Measurements from ENCODE around the gene TGFBR2.

TGFBR2 gene

GRCh38 chr3:30606301-30607031 lies at the start of gene TGFBR2:
TSS of gene TGFBR2 (plus strand) at chr3:30606601. CDS start at chr3:30606884, 283 bp downstream.
- DNase-seq = peak; percentile 90

DNA sequence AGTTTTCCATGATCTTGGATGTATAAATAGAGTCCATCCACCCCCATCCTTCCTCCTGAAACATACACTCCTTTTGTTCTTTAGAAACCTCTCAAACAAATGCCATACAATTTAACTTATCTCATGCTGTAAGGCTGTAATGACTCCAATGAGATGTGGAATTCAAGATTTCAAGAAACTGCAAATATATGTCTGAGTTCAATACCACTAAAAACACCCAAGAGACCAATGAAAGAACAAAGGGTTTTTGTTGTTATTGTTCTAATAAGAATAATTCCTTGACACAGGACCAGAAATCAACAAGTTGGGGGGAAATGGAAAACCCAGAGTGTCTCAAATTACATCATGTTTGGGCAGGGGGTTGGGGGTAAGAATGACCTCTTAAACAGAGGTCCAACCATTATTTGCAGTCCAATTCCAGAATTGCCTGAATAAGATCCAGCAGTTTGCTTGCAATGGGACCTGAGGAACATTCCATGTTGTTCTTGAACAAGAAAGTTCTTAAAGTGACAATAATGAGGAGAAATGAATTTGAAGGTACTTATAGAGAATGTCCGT lies 48.6 kb upstream of the TGFBR2 start:
- DNase-seq = no peak

DNA sequence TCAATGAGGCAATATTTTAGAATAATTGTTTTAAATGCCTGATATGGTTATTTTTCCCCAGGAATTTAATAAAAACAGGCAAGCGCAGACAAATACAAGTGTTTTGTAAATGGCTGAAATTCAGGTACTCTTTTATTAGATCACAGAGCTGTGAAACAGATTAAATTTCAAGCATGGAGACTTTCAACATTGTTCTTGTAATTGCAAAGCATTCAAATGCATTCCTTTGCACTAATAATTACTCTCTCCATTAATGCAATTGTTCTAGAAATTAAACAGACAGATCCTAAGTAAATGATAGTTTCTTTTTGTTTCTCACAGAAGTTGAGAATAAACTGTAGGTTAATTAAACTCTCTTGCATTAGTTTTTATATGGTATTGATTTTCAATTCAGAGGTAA lies 42.4 kb upstream of the TGFBR2 start:
- DNase-seq = no peak

- DNase-seq = no peak
Observed at GRCh38 chr3:30567139-30567753, 39.2 kb upstream of the TGFBR2 start.

GRCh38 chr3:30576946-30577345 lies 29.5 kb upstream of the TGFBR2 start:
- no peak for DNase-seq

DNA sequence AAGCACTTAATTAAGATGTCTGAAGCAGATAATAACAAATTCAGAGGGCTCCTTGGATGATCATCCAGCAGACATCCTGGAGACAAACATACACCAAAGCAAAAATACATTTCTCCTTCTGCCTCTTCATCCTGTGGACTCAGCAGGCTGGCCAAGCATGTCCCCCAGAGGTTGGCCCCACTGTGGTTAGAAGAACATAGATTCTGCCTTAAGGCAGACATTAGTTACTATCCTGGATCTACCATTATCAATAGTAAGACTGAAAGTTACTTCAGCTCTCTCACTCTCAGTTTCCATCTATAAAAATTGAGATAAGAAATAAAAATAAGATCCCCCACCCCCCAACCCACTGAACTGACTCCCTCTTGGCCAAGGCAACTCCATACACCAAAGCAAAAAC lies 28.6 kb upstream of the TGFBR2 start:
- DNase-seq = no peak

- no peak for DNase-seq
Observed at GRCh38 chr3:30578479-30578878, 27.9 kb upstream of the TGFBR2 start.

- no peak for DNase-seq
Observed at GRCh38 chr3:30578986-30579579, 27.3 kb upstream of the TGFBR2 start.

- no peak for DNase-seq
Observed at GRCh38 chr3:30581067-30581585, 25.3 kb upstream of the TGFBR2 start.

DNA sequence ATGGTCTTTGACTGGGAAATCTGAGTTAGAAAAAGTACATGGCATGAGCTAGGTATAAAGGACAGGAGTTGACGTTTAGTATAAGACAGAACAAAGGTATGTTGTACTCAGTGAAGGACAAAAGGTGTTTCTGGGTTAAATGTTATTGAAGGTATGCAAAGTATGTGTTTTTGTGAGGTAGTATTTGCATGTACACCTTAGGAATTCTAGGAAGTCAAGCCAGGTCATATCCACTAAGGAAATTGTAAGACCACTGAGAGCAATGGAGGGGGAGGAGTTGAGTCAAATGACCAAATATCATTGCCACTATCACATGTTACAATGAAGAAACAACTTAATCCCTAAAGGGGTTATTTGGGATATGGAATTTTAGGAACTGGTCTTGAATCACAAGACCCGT lies 24.4 kb upstream of the TGFBR2 start:
- no peak for DNase-seq

DNA sequence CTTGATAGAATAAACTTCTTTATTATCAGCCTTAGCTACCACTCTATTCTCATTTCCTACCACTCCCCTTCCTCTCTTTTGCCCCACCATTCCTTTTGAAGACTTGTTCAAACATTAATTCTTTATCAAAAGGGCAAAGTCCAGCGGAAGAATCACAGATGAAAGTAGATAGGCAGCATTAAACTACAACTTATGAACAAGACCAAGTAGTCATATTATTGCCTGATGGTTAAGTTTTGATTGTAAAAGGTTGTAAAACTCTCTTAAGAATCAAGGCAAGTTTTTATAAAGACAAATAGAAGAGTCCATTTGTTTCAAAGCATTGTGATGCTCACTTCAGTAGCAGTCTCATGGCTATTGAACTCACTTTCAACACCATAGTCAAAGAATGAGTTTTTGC lies 22.4 kb upstream of the TGFBR2 start:
- no peak for DNase-seq

- no peak for DNase-seq
Observed at GRCh38 chr3:30585654-30586053, 20.7 kb upstream of the TGFBR2 start.

DNA sequence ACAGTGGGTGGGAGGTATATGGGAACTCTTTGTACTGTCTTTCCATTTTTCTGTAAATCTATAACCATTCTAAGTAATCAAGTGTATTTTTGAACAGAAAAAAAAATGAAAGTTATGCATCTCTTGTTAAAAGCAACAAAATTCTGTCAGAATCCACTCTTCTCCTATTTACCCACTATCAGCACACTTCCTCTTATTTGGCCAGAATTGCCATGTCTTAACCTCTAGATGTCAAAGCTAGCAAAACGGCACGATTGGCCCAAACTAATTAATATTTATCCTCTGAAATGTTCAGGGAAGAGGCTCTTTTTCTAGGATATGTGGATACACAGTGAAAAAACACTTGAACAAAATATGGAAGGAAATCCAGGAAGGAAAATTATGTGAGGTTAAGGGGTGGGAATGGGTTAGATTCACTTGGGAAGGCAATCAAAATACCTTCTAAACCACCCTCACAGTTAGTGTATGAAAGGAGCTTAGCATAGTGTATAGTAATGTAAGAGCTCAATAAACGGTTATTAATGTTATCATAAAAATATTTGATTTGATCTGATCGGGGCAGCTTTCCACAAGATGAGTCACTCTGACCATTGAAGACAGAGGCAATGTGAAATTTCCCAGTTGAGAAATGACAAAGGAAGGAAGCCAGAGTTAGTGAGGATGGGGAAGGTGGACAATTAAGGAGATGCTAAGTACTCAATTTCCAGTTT lies 20.1 kb upstream of the TGFBR2 start:
- no peak for DNase-seq

GRCh38 chr3:30586806-30587486 lies 19.5 kb upstream of the TGFBR2 start:
- DNase-seq = no peak

DNA sequence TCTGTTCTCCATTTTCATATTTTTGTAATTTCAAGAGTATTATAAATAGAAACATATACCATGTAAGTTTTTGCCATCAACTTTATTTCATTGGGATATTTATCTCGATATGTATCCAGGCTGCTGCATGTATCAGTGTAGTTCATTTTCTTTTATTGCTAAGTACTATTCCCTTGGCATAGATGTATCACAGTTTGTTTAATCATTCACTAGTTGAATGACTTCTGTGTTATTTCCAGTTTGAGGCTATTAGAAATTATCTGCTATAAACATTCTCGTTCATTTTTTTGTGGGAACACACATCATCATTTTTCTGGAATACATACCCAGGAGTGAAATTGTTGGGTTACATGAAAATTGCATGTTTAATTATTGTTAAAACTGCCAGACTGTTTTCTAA lies 18.5 kb upstream of the TGFBR2 start:
- no peak for DNase-seq

DNA sequence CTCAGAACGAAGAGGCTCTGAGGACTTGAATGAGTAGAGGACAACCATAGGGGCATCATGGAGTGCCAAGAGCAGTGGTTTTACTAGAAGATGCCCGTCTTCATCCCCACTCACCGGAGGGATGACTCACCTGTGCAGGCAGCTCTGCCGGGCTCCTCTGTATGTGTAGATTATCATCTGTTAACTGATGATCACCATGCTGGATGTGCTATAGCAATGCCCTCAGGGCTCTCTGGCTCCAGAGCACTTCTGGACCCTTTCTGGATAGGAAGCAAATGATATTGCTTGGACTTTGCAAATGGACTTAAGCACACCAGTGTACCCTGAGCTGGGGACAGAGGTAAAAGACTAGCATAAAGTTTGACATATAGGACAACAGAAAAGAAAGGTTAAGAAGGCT lies 10.2 kb upstream of the TGFBR2 start:
- no peak for DNase-seq

DNA sequence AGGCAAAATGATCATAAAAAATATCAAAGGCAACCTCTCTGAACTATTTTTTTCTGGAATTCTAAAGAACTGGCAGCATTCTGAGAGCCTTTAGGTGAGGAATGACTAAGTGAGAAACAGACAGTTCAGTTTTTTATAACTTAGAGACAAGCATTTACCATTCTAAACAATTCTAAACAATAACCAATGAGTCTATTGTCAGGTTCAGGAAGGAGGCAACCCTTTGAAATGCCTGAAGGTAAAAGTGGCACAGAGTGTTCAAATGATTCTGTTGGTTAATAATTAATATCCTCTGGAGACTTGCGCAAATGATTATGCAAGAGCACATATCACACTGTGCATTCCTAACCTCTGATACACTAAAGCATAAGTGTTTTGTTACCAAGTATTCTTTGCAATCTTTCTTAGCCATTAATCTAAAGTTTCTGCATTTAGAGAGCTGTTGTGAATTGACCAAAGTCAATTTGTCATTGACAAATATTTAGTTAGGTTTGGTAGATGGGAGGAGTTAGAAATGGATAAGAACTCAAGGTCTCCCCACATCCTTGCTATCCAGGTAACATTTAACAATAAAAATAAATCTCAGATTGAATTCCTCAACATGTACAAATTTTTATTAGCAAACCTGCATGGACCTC lies 9.2 kb upstream of the TGFBR2 start:
- no peak for DNase-seq

DNA sequence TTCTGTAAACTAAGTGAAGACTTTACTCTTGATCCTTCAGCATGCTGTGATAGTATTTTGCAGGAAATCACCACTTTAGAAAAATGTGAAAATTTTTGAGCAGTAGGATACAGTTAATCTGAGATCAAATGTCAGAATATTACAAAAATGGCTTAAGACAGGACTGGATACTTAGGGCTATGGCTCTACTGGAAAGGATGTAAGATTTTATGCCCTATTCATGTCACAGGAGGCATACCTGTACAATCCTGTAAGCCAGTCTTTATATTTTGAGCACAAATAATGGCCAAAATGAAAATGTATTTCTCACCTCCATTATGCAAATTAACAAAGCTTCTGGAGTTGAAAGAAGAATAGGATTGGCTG lies 8.6 kb upstream of the TGFBR2 start:
- DNase-seq = no peak

GRCh38 chr3:30598668-30599545 lies 7.5 kb upstream of the TGFBR2 start:
- no peak for DNase-seq

DNA sequence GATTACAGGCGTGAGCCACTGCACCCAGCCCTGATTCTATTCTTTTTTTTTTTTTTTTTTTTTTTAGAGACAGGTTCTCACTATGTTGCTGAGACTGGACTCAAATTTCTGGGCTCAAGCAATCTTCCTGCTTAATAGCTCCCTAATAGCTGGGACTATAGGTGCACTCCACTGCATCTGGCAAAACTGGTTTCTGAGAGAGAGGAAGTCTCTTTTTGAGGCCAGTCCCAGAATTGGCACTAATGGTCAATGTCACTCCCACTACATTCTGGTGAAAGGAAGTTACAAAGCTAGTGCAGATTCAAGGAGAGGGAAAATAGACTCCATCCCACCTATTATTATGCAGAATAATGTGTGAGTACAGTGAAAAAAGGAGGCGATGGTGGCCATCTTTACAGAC lies 5.8 kb upstream of the TGFBR2 start:
- no peak for DNase-seq

- DNase-seq = no peak
Observed at GRCh38 chr3:30602946-30603345, 3.5 kb upstream of the TGFBR2 start.

Data from activated CD8-positive, alpha-beta memory T cell treated with anti-CD3 and anti-CD28 coated beads, Interleukin-2, amount 50 U/mL, for 48 hours (primary cell).